Activated CD4-positive, alpha-beta T cell treated with anti-CD3 and anti-CD28 coated beads, Interleukin-2, amount 50 U/mL, for 48 hours (primary cell): Measurements from ENCODE around the gene NXPE2.

Experiments
- DNase-seq, 2 experiments: peaks; one replicate each; pipeline ENCODE4 v3.0.0-alpha.2; 2020

NXPE2 gene

GRCh38 chr11:114746013-114746412 lies 67.7 kb downstream of the NXPE2 start:
- DNase-seq = no peak
